HepG2 (cell line): ENCODE results near the gene SCAPER.

ENCODE experiments used
- ATF1 ChIP-seq: IDR thresholded peaks from 2 replicates; pipeline ENCODE4 v1.6.1; 2016; ENCODE audit warnings: mild to moderate bottlenecking, control low read depth
- CREB1 ChIP-seq, 2 experiments: fragments of 450-650 bp in 1 of 2; IDR thresholded peaks; 2 replicates each; pipeline ENCODE4 v1.6.1; 2016 to 2017; ENCODE audit warnings: control low read depth in 1 of 2, mild to moderate bottlenecking in 1 of 2, missing compliant biosample characterization in 1 of 2, missing genetic modification characterization in 1 of 2
- JUN ChIP-seq: sonication (generic); formaldehyde crosslinking; IDR thresholded peaks from 2 replicates; pipeline ENCODE4 v1.4.0; 2020; ENCODE audit warnings: mild to moderate bottlenecking, missing genetic modification reagents
- MEF2D ChIP-seq: sonication (generic); formaldehyde crosslinking; IDR thresholded peaks from 2 replicates; pipeline ENCODE4 v1.5.1; 2020; ENCODE audit warnings: mild to moderate bottlenecking, missing genetic modification reagents
- MTF1 ChIP-seq: sonication (generic); formaldehyde crosslinking; IDR thresholded peaks from 2 replicates; pipeline ENCODE4 v1.5.0; 2020; ENCODE audit warnings: missing genetic modification reagents
- PRDM15 ChIP-seq: sonication (generic); formaldehyde crosslinking; IDR thresholded peaks from 2 replicates; pipeline ENCODE4 v1.4.0; 2020; ENCODE audit warnings: missing genetic modification reagents
- TP53 ChIP-seq: sonication (generic); formaldehyde crosslinking; conservative IDR thresholded peaks from 2 replicates; pipeline ENCODE4 v1.4.0; 2020; ENCODE audit warnings: missing genetic modification reagents
- ZNF776 ChIP-seq: sonication (generic); formaldehyde crosslinking; IDR thresholded peaks from 2 replicates; pipeline ENCODE4 v1.4.0; 2020; ENCODE audit warnings: mild to moderate bottlenecking, missing genetic modification reagents
- TF ChIP-seq, protein P1 (sequence below): sonication (generic); formaldehyde crosslinking; IDR thresholded peaks from 2 replicates; pipeline ENCODE4 v1.5.0; 2020; ENCODE audit warnings: mild to moderate bottlenecking, missing genetic modification reagents, moderate library complexity
- TF ChIP-seq, protein P2 (sequence below): sonication (generic); formaldehyde crosslinking; IDR thresholded peaks from 2 replicates; pipeline ENCODE4 v1.5.0; 2020; ENCODE audit warnings: mild to moderate bottlenecking, low read depth, missing genetic modification reagents, borderline replicate concordance

GRCh38 chr15:76349301-76350070 lies 555.7 kb downstream of the SCAPER start:
- TF ChIP-seq MEF2D (CRISPR knock-in tag), result no peak
- TF ChIP-seq, protein P1, sequence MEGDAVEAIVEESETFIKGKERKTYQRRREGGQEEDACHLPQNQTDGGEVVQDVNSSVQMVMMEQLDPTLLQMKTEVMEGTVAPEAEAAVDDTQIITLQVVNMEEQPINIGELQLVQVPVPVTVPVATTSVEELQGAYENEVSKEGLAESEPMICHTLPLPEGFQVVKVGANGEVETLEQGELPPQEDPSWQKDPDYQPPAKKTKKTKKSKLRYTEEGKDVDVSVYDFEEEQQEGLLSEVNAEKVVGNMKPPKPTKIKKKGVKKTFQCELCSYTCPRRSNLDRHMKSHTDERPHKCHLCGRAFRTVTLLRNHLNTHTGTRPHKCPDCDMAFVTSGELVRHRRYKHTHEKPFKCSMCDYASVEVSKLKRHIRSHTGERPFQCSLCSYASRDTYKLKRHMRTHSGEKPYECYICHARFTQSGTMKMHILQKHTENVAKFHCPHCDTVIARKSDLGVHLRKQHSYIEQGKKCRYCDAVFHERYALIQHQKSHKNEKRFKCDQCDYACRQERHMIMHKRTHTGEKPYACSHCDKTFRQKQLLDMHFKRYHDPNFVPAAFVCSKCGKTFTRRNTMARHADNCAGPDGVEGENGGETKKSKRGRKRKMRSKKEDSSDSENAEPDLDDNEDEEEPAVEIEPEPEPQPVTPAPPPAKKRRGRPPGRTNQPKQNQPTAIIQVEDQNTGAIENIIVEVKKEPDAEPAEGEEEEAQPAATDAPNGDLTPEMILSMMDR, result no peak
- no peak for TF ChIP-seq ZNF776 (CRISPR knock-in tag)
- TF ChIP-seq PRDM15 (CRISPR knock-in tag), result no peak
- no peak for TF ChIP-seq TP53 (CRISPR knock-in tag)
- TF ChIP-seq JUN (CRISPR knock-in tag), result no peak
- TF ChIP-seq, protein P2, sequence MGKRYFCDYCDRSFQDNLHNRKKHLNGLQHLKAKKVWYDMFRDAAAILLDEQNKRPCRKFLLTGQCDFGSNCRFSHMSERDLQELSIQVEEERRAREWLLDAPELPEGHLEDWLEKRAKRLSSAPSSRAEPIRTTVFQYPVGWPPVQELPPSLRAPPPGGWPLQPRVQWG (CRISPR knock-in tag), result no peak
- no peak for TF ChIP-seq ATF1
- no peak for TF ChIP-seq CREB1 (IDR thresholded peaks at IDR 0.05)
- TF ChIP-seq CREB1 (CRISPR knock-in tag; IDR thresholded peaks at IDR 0.05), result no peak
- no peak for TF ChIP-seq MTF1 (CRISPR knock-in tag)
